Right renal pelvis (tissue), 4 donors: ENCODE data around the gene SNRNP25. TPM values are rescaled to one million over a fixed set of nuclear protein-coding genes. Genes with fewer than 3 reads are reported as not detected.
"Not testable (repeated sequence)": the region's sequence is repeated elsewhere in the genome, so short reads cannot be mapped to it uniquely, and the experiment has no call there.

ENCODE experiments used
- DNase-seq, 4 donors: peaks; one replicate each; pipeline ENCODE4 v3.0.0-alpha.2; 2013; ENCODE audit warnings: low read depth in 4 of 4, low spot score in 3 of 4, missing footprints in 1 of 4
- polyA plus RNA-seq, 4 donors: library from polyadenylated mRNA; unstranded; fragments of 120-200 nt; gene quantifications; one replicate each; pipeline ENCODE4 v1.2.1, GENCODE V29; 2013; ENCODE audit not compliant: insufficient read length in 4 of 4

SNRNP25 gene
- polyA plus RNA-seq, 4 donors = 41.8 to 52.1 (median 47.6) TPM

DNA sequence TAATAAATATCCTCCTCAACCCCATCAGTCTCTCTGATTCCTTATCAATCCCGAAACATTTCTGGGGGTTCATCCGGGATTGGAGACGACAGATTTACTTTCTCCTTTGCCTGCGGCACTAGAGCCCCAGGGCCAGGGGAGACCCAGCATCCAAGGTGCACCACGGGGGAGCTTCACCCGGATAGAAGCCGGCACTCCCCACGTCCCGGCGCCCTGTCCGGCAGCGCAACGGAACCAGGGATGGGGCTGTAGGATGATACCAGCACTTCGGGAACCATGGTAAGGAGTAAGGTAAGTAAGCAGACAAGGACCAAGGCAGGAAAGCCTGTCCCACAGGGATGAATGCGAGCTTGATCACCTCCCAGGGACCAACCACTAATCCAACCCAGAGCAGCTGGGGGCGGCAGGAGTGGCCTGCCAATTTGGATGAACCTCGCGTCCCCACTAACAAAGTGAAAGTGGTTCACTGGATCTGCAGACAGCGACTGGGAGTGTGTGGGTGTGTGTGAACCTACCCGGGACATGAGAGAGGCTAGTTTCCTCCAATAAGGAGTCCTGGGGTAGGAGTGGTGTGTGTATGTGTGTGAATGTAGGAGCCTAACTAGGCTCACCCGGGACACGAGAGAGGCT is 12.1 kb upstream of the SNRNP25 start:
- DNase-seq = no peak

DNA sequence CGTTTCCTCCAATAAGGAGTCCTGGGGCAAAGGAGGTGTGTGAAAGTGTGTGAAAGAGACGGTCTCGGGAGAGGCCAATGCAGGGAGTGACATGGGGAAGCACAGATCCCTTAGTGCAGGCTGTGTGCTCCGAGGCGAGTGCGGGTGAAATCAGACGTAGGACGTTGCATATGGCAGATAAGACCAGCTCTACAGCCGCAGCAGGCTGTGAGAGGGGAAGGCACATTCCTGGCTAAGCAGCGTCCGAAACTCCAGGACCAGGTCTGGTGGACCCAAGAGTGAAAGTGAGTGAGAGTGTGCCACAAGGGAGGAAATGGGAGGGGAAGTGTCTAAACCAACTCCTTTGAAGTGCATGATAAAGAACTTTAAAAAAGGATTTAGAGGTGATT is 11.6 kb upstream of the SNRNP25 start:
- DNase-seq = no peak

DNA sequence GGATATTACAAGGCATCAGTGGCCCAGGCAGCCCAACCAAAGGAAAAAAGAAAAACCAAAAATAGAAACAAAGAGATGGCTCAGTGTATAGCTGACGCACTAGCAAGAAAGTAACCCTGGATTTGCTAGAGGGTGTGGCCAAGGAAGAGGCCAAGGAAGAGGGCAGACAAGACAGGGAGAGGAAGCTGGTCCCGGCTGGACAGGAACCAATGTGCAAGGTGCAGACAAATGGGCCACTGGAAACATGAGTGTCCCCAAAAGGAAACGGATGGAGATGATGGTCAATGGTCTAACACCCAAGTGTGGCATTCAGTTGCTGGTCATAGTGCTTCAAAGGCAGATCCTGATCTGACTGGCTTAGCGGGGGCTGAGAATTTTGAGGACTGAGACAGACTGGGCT is 10.9 kb upstream of the SNRNP25 start:
- DNase-seq = no peak

DNA sequence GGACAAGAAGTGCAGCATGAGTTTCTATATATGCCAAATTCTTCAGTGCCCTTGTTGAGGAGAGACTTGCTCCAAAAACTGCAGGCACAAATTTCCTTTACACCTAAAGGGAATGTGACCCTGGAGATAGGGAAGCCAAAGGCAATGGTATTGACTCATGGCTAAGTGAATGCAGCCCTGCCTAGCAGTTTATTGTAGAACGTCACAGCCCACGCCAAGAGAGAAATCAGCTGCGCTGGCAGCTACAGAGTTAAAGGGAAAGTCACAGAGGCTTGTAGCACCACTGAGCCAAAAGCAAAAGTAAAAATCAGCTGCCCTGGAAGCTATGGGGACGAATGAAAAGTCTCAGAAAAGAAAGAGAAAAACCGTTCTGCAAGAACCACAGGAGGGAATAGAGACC is 10.3 kb upstream of the SNRNP25 start:
- DNase-seq = no peak

DNA sequence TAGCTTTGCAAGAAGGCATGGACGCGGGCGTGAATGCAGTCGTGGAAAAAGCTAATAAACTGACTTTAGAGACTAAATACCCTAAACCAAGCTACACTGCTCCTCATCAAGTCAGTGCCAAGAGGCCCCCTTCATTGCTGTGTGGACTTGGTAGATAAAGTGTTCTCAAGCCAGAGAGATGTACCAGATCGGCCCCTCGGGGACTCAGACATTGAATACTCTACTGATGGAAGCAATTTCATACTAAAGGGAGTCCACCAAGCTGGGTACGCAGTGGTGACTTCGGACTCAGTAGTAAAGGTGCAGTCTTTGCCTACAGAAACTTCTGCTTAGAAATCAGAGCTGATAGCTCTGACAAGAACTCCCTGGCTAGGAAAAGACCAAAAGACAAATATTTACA is 9.0 kb upstream of the SNRNP25 start:
- DNase-seq = no peak

DNA sequence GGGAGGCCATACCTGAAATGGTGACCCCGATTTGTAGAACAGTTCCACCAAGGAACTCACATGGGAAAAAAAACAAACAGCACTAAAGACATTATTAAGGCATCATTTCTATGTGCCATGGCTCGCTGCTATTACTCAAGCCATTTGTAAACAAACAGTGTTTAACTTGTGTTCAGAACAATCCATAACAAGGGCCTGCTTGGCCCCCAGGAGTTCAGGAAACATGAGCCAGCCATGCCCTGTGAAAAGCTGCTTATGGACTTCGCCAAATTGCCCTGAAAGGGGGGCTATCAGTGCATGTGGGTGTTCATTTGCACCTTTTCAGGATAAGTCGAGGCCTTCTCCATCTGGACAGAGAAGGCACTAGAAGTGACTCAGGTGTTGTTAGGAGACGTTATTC is 8.2 kb upstream of the SNRNP25 start:
- no peak for DNase-seq

DNA sequence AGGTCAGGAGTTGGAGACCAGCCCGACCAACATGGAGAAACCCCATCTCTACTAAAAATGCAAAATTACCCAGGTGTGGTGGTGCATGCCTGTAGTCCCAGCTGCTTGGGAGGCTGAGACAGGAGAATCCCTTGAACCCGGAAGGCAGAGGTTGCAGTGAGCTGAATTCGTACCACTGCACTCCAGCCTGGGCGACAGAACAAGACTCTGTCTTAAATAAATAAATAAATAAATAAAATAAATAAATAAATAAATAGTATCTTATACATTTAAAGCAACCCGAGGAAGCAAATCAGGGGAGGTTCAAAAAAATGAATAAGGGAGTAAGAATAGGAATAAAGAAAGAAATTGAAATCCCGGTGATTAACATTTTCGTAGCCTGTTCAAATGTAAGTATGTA is 7.1 kb upstream of the SNRNP25 start:
- not testable (repeated sequence) for DNase-seq

DNA sequence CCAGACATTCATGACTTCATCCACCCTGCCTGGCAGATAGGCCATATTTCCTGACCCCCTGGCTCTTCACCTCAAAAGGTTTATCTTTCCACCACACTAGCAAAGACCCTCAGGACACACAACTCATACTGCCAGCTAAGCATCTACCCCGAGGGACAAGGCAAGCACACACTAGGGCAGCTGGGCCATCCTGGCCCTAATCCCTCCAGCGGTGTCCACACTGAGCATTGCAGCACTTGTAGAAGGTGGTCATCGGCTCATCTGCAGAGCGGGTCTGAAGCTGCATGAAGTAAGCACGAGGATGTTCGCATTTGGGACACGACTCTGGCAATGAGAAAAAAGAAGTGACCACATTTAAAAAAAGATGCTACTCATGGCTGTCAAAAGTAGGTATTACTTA is 6.4 kb upstream of the SNRNP25 start:
- no peak for DNase-seq

DNA sequence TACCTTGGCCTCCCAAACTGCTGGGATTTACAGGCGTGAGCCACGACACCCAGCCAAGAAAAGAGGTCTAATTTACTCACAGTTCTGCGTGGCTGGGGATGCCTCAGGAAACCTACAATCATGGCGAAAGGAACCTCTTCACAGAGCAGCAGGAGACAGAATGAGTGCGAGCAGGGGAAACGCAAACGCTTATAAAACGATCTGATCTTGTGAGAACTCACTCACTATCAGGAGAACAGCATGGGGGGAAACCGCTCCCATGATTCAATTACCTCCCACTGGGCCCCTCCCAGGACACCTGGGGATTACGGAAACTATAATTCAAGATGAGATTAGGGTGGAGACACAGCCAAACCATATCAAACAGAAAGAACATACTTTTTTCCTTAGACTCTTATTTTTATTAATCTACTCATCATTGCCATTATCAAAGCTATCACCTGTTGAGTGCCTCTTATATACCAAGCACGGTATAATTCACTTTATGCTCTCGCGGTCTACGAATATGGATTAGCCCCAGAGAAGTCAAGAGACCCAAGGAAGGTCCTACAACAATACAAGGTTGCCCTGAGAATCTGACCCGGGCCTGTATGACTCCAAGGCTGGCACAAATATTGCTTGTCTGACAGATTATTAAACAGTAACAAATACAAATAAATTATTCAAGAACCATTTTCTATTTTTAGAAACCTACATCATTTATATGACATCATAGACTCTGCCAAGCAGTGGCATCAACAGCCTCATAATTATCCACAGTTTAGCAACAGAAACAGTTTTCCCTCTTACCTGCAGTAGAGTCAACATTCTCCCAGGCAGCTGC is 2.6 kb upstream of the SNRNP25 start:
- DNase-seq = no peak

DNA sequence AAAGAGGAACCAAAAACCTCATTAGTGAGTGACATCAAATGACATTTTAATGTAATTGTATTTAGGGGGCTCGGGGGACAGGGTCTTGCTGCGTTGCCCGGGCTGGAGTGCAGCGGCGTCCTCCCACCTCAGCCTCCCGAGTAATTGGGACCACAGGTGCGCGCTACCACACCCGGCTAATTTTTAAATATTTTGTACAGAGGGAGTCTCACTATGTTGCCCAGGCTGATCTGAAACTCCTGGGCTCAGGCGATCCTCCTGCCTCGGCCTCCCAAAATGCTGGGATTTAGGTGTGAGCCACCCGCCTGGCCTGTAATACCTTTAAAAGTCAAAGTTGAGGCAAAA is 581 bp downstream of the SNRNP25 start:
- DNase-seq = no peak

DNA sequence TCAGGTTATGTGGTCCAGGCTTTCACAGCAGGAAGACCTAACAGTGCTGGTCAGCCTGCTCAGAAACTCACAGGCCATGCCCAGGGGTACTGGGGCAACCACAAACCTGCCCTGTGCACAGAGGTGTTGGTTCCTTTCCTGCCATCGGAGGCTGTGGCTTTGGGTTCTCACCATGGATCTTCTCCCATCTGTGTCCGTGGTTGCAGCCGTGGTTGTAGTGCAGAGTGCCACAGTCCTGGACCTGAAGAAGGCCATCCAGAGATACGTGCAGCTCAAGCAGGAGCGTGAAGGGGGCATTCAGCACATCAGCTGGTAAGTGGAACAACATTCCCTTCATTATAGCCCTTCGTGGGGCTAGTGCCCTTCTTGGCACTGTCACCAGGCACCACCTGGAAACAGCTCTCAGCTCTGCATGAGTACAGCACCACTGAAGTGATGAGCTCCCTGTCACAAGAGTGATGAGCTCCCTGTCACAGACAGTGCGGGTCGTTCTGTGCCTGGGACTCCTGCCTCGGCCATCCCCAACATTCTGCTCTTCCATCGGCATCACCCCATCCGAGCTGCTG is 2.0 kb downstream of the SNRNP25 start:
- no peak for DNase-seq

DNA sequence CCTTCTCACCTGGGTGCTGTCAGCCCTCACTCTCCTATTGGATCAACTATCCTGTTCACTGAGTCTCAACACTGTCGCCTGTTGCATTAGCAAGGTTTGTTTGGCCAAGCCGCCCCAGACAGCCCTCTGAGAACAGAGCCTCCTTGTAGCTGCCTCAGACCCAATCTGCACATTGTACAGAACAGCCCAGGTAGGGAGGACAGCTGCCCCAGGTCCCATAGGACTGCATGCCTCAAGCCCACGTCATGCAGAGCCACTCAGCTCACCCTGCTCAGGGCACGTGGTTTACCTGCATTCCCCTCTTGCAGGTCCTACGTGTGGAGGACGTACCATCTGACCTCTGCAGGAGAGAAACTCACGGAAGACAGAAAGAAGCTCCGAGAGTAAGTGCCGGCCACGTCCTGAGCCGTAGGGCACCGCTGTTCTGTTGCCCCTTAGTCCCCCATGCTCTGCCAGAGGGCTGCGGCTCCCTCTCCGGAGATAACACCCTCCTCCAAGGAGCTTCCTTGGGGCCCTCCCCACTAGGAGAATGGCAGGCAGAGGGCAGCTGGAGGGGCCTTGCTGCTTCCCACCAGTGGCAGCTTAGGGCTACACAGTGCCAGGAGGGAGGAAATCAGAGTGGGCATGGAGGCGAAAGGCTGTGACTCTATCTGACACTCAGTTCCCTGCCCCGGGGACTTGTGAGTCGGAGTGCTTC is 2.8 kb downstream of the SNRNP25 start:
- no peak for DNase-seq

DNA sequence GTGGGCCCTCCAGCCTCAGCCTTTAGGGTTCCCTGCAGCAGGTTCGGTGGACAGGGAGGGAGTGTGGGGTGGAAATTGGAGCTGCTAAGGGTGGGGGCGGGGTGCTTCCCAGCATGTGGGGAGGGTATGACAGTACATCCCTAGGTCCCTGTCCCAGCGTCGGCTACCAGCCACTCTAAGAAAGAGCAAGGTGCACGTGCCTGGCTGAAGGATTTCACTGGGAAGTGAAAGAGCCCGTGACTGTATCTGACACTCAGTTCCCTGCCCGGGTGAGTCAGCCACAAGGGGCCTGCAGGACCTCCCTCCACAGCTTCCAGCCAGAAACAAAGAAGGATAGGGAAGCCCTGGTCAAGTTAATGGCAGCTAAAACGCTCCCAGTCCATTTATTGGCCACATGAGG is 4.1 kb downstream of the SNRNP25 start:
- no peak for DNase-seq

DNA sequence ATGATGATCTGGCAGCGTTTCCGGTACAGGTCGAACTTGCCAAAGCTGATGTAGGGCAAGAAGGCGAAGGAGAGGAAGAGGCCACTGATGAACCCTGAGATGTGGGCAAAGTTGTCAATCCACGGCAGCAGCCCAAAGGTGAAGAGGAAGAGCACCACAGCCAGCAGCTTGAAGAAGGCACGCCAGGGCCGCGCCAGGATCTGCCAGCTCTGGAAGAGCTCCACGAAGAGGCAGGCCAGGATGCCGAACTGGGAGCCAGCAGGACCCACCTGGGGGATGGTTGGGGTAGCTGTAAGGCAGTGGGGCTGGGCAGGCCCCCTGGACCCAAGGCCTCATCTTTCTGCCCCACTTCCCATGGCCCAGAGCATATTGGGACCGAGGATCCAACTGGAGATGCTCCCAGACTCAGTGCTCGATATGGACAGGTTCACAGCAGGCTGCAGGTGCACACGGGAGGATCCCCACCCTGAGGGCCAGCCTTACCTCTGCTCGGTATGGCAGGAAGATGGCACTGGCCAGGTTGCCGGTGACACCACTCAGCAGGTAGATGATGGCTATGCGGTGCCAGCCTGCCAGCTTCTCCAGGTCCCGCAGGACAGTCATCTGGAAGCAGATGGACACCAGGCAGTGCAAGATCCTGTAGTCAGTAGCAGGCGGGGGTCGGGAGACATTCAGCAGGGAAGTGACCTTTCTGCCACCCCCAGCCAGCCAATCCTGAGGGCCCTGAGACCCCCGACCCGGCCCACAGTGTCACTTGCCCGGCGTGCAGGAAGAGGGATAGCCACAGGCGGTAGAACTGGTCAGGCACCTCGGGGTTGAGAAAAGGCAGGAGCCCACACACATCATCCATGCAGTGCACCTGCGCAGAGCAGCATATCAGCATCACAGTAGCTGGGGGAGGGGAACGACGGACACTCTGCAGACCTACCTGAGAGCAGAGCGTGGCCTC is 5.1 kb downstream of the SNRNP25 start:
- no peak for DNase-seq

DNA sequence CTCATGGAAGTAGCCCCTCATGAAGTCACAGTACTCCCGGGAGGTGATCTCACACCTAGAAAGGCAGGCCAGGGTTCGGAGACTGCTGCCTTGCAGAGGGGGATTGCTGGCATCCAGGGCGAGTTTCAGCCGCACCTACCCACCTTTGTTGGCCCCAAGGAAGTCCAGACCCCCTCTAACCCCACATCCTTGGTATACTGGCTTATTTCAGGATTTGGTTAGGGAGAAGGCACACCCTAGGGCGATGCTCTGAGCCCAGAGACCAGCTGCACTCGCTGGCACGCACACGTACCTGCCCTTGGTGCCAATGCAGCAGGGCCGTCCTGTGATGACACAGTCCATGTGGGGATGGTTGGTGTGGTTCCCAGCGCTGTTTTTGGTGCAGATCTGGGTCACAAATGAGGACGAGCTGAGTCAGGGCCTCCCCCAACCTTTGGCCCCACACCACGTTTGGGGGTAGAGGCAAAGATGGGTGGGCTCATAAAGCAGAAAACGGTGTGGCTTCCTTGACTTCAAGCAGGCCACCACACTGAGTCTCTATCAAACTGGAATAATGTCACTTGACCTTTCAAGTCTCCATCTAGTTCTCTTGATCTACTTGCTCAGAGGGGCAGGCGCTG is 5.9 kb downstream of the SNRNP25 start:
- no peak for DNase-seq

DNA sequence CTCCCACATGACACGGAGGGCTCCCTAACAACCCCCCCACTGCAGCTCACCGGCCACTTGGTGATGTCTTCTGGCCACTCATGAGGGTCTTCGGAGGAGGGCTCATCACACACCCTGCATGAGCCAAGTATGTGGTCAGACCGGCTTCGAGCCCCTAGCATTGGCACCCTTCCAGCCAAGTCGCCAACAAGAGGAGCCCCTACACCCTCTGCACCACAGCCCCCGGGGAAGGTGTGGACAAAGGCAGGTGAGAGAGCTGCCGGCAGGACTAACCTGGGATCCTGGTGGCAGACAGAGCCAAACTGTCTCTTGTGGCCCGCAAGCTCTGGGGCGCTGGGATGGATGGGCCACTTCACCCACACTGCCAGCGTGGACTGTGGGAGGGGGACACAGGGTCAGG is 6.5 kb downstream of the SNRNP25 start:
- no peak for DNase-seq

DNA sequence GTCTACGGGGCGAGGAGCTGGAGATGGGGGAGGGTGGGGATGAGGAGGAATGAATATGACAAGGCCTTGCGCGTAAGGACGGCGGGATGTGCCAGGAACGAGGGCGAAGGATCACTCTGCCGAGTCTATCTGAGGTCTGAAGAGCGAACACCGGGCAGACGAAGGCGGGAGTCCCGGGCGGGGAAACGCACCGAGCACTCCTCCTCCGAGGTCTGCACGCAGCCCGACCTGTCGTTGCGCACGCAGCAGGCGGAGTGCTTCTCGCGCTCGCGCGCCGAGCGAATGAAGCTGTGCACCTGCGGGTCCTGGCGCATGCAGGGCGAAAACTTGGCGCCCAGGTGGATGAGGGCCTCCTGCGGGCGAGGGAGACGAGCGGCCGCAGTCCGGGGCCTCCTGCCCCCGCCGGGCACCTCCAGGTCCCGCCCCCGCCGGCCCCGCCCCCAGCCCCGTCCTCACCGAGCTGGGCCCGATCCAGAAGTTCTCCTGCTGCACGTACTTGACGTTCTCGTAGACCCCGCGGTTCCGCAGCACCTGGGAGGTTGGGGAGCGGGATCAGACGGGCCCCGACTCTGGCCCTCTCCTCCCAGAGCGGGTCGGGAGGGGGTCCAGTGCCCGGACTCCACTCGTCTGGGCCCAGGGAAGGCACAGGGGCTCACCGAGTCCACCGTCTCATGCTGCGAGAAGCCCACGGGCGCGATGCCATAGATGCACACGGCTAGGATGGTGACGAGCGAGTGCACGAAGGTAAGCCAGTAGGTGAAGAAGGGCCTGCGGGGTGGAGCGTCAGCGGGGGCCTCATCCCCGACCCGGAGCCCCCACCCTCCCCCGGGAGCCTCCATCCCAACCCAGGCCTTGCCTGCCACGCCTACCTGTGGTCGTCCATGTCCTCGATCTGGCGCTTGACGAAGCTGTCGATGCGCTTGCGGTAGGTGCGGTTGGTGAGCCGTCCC is 7.6 kb downstream of the SNRNP25 start:
- DNase-seq = no peak

DNA sequence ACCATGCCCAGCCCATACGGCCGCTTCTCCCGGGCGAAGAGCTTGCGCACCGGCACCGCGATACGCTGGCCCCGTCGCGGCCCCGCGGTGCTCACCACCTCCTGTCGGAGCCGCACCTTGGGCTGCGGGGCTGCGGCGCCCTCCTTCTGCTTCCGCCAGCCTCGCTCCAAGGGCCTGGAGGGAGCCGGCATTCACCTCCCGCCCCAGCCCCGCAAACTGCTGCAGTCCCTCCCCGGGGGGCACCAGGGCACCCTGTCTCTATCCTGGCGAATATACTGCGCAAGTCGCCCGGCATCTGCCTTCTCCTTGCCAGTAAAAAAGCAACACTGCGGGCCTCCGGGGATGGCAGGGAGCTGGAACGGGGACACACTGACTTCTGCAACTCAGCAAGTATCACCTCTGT is 8.3 kb downstream of the SNRNP25 start:
- no peak for DNase-seq
